IMR-90 (cell line): ENCODE measurements around the gene DENND2D. TPM values are rescaled to one million over a fixed set of nuclear protein-coding genes. Genes with fewer than 3 reads are reported as not detected.
A peak's percentile ranks its signal among the peaks of the same experiment; 100 is the strongest.

ENCODE experiments used
- ATAC-seq: fragments of 200-7000 bp; cut with Tn5 transposase; 2 replicates; pipeline ENCODE4 v1.9.1; 2020; ENCODE audit warnings: low read depth, mild to moderate bottlenecking, moderate library complexity
- BruUV-seq: library from RNA; stranded (reverse); fragments of 400-500 nt; replicated peaks from 2 replicates; lab custom pipeline; 2021; lab: Mats Ljungman, UMichigan
- CTCF ChIA-PET: fragments of 300-600 bp; formaldehyde crosslinking; extraction: SDS; loops from one replicate; lab custom pipeline; 2021; ENCODE audit warnings: antibody characterized with exemption; lab: Yijun Ruan, JAX
- POLR2A ChIA-PET: fragments of 300-600 bp; sonication (Branson Sonifier 250); formaldehyde crosslinking; loops from one replicate; lab custom pipeline; 2022; ENCODE audit warnings: antibody characterized with exemption; ENCODE audit not compliant: unreplicated experiment; lab: Charles Lee
- DNase-seq: peaks from one replicate; pipeline ENCODE4 v3.0.0; 2013
- H2AFZ ChIP-seq: replicated peaks from 2 replicates; pipeline ENCODE3; 2013; ENCODE audit warnings: low read length, mild to moderate bottlenecking; ENCODE audit not compliant: poor library complexity
- H2AK5ac ChIP-seq: 2 replicates; pipeline ENCODE4 v1.6.1; 2013; ENCODE audit warnings: low read depth, low read length, inconsistent platforms
- H2AK9ac ChIP-seq: replicated peaks from 2 replicates; pipeline ENCODE3; 2013; ENCODE audit warnings: mild to moderate bottlenecking, low read depth, low read length, moderate library complexity; ENCODE audit not compliant: poor library complexity
- H2BK120ac ChIP-seq: 2 replicates; pipeline ENCODE4 v1.6.1; 2013; ENCODE audit warnings: low read depth, low read length, inconsistent platforms
- H2BK15ac ChIP-seq: 3 replicates; pipeline ENCODE4 v1.6.1; 2013; ENCODE audit warnings: low read depth, low read length, inconsistent platforms
- H2BK20ac ChIP-seq: 2 replicates; pipeline ENCODE4 v1.6.1; 2013; ENCODE audit warnings: low read depth, mild to moderate bottlenecking, inconsistent platforms, low read length, moderate library complexity
- H2BK5ac ChIP-seq: 2 replicates; pipeline ENCODE4 v1.6.1; 2013; ENCODE audit warnings: mild to moderate bottlenecking, low read depth, low read length, inconsistent platforms; ENCODE audit not compliant: poor library complexity, severe bottlenecking
- H3K14ac ChIP-seq: replicated peaks from 2 replicates; pipeline ENCODE4 v1.6.1; 2013; ENCODE audit warnings: low read depth, low read length, inconsistent platforms
- H3K18ac ChIP-seq: 2 replicates; pipeline ENCODE4 v1.6.1; 2013; ENCODE audit warnings: low read depth, low read length, control low read depth
- H3K23ac ChIP-seq: 2 replicates; pipeline ENCODE4 v1.6.1; 2013; ENCODE audit warnings: low read depth, low read length, inconsistent platforms
- H3K27ac ChIP-seq: 2 replicates; pipeline ENCODE4 v1.5.1; 2013; ENCODE audit warnings: mild to moderate bottlenecking, control low read depth, low read length; ENCODE audit not compliant: insufficient read depth
- H3K27me3 ChIP-seq: 2 replicates; pipeline ENCODE4 v1.6.1; 2013; ENCODE audit warnings: low read length; ENCODE audit not compliant: control insufficient read depth, insufficient read depth
- H3K36me3 ChIP-seq: 2 replicates; pipeline ENCODE4 v1.6.1; 2013; ENCODE audit warnings: low read length, mixed read lengths; ENCODE audit not compliant: control insufficient read depth, insufficient read depth
- H3K4ac ChIP-seq: 2 replicates; pipeline ENCODE4 v1.6.1; 2013; ENCODE audit warnings: low read depth, low read length, inconsistent platforms
- H3K4me1 ChIP-seq: 2 replicates; pipeline ENCODE4 v1.6.1; 2013; ENCODE audit warnings: low read length, mixed read lengths; ENCODE audit not compliant: control insufficient read depth, insufficient read depth
- H3K4me2 ChIP-seq: 2 replicates; pipeline ENCODE4 v1.6.1; 2013; ENCODE audit warnings: low read depth, mild to moderate bottlenecking, control low read depth, low read length, moderate library complexity
- H3K4me3 ChIP-seq: 2 replicates; pipeline ENCODE4 v1.5.1; 2013; ENCODE audit warnings: low read depth, mild to moderate bottlenecking, control low read depth, low read length, moderate library complexity; ENCODE audit not compliant: insufficient read depth
- H3K56ac ChIP-seq: 2 replicates; pipeline ENCODE4 v1.6.1; 2013; ENCODE audit warnings: low read length, inconsistent platforms; ENCODE audit not compliant: insufficient read depth; ENCODE audit errors: extremely low read depth
- H3K79me1 ChIP-seq, 2 experiments: 2 replicates each; pipeline ENCODE4 v1.6.1; 2013; ENCODE audit warnings: low read length in 2 of 2, inconsistent platforms in 1 of 2, low read depth in 1 of 2
- H3K9ac ChIP-seq: 2 replicates; pipeline ENCODE4 v1.6.1; 2013; ENCODE audit warnings: low read depth, low read length, control low read depth
- H3K9me1 ChIP-seq: 2 replicates; pipeline ENCODE4 v1.6.1; 2013; ENCODE audit warnings: low read length, inconsistent platforms; ENCODE audit not compliant: insufficient read depth
- H3K9me3 ChIP-seq: 2 replicates; pipeline ENCODE4 v1.6.1; 2013; ENCODE audit warnings: low read length; ENCODE audit not compliant: control insufficient read depth, insufficient read depth
- H4K20me1 ChIP-seq: 2 replicates; pipeline ENCODE4 v1.6.1; 2013; ENCODE audit warnings: low read length, inconsistent platforms; ENCODE audit not compliant: insufficient read depth
- H4K5ac ChIP-seq: 2 replicates; pipeline ENCODE4 v1.6.1; 2013; ENCODE audit warnings: mild to moderate bottlenecking, low read depth, low read length, control low read depth
- H4K8ac ChIP-seq, 2 experiments: 2 replicates each; pipeline ENCODE4 v1.6.1; 2013; ENCODE audit warnings: low read depth in 2 of 2, low read length in 2 of 2, control low read depth in 1 of 2, inconsistent platforms in 1 of 2
- H4K91ac ChIP-seq: 2 replicates; pipeline ENCODE4 v1.6.1; 2013; ENCODE audit warnings: low read depth, low read length, inconsistent platforms; ENCODE audit not compliant: insufficient read depth
- BHLHE40 ChIP-seq: fragments of 150-350 bp; IDR thresholded peaks from 2 replicates; pipeline ENCODE4 v1.6.1; 2016; ENCODE audit warnings: mild to moderate bottlenecking, low read depth, low read length
- CEBPB ChIP-seq: IDR thresholded peaks from 2 replicates; pipeline ENCODE4 v1.6.1; 2012; ENCODE audit warnings: low read depth, low read length, improper control_type of control experiment
- CHD1 ChIP-seq: IDR thresholded peaks from 2 replicates; pipeline ENCODE4 v1.6.1; 2012; ENCODE audit warnings: low read depth, low read length, improper control_type of control experiment
- CTCF ChIP-seq: conservative IDR thresholded peaks from 2 replicates; pipeline ENCODE4 v1.5.1; 2012; ENCODE audit warnings: mild to moderate bottlenecking, low read depth, low read length, improper control_type of control experiment
- ELK1 ChIP-seq: fragments of 150-350 bp; IDR thresholded peaks from 2 replicates; pipeline ENCODE4 v1.6.1; 2016; ENCODE audit warnings: low read depth, mild to moderate bottlenecking, low read length, moderate library complexity, borderline replicate concordance
- FOS ChIP-seq: fragments of 150-350 bp; IDR thresholded peaks from 2 replicates; pipeline ENCODE4 v1.6.1; 2016; ENCODE audit warnings: low read depth, low read length
- MAFK ChIP-seq: IDR thresholded peaks from 2 replicates; pipeline ENCODE4 v1.6.1; 2012; ENCODE audit warnings: low read depth, low read length, improper control_type of control experiment
- MXI1 ChIP-seq: IDR thresholded peaks from 2 replicates; pipeline ENCODE4 v1.6.1; 2012; ENCODE audit warnings: low read depth, mild to moderate bottlenecking, low read length, moderate library complexity, borderline replicate concordance
- NFE2L2 ChIP-seq: fragments of 150-350 bp; IDR thresholded peaks from 2 replicates; pipeline ENCODE4 v1.6.1; 2016; ENCODE audit warnings: low read depth, mild to moderate bottlenecking, low read length
- POLR2A ChIP-seq: IDR thresholded peaks from 2 replicates; pipeline ENCODE4 v1.6.1; 2012; ENCODE audit warnings: mild to moderate bottlenecking, low read depth, low read length
- RCOR1 ChIP-seq: IDR thresholded peaks from 2 replicates; pipeline ENCODE4 v1.6.1; 2012; ENCODE audit warnings: mild to moderate bottlenecking, low read length, improper control_type of control experiment; ENCODE audit not compliant: insufficient replicate concordance
- RFX5 ChIP-seq: IDR thresholded peaks from 2 replicates; pipeline ENCODE4 v1.8.0; 2012; ENCODE audit warnings: low read depth, mild to moderate bottlenecking, low read length, moderate library complexity
- USF2 ChIP-seq: fragments of 150-350 bp; IDR thresholded peaks from 2 replicates; pipeline ENCODE4 v1.6.1; 2017; ENCODE audit warnings: mild to moderate bottlenecking, antibody characterized with exemption, low read length, low read depth
- WGBS, 2 experiments: methylation state at CpG; one replicate each; pipeline versions ENCODE4 v1.1.5 to v1.1.7; 2013; ENCODE audit warnings: missing lambda C conversion rate in 2 of 2; ENCODE audit not compliant: insufficient read length in 1 of 2; ENCODE audit errors: extremely low coverage in 2 of 2; 5-methylcytosine and 5-hydroxymethylcytosine counted together
- dilution Hi-C: fragments of 300-500 bp; cut with HindIII; formaldehyde crosslinking; loops from one replicate; pipeline ENCODE4 v1.14.3; 2018; ENCODE audit warnings: low sequenced_read_pairs; ENCODE audit not compliant: unreplicated experiment
- in situ Hi-C: fragments of 300-500 bp; cut with MboI; formaldehyde crosslinking; loops from 3 replicates; pipeline ENCODE4 v1.14.3; 2019; ENCODE audit warnings: low sequenced_read_pairs, inconsistent platforms, mixed read lengths
- intact Hi-C: fragments of 100-400 bp; cut with micrococcal nuclease; formaldehyde crosslinking; loops from 2 replicates; pipeline ENCODE4 v1.10.0; 2022
- polyA plus RNA-seq, 3 experiments: library from polyadenylated mRNA; depleted of rRNA; stranded (reverse); fragments of >200 nt; gene quantifications; 2 replicates each; pipeline ENCODE4 v1.2.3, GENCODE V29; 2012; ENCODE audit warnings: low replicate concordance in 1 of 3
- total RNA-seq: library from RNA; depleted of rRNA; stranded (reverse); fragments of >200 nt; gene quantifications from 2 replicates; pipeline ENCODE4 v1.2.3, GENCODE V29; 2012

The DENND2D gene
- total and polyA plus RNA-seq, 2 of the 4 experiments (the other 2 are of a cell fraction) = 0.86 to 0.90 TPM

GRCh38 chr1:111214074-111214801 lies 13.8 kb upstream of the DENND2D start:
- Histone ChIP-seq H3K23ac (peak overlapping the region; percentile 56; the same call in 1 of the 2 replicates), H2BK5ac (peak overlapping the region; percentile 88), H3K18ac (peak overlapping the region; percentile 99), H3K9me3 (no peaks in the 10 kb centered on the region), H3K4me2 (no peak overlapping the region), H3K14ac (peak overlapping the region; percentile 89), H3K27me3 (no peaks in the 10 kb centered on the region; the same call in none of the 2 replicates), H2AK5ac (peak overlapping the region; percentile 62; the same call in 1 of the 2 replicates), H3K9me1 (no peaks in the 10 kb centered on the region), H4K91ac (peak overlapping the region; percentile 74), H3K4me1 (peaks cover 2% of the 10 kb centered on the region), H3K79me1 (no peaks in the 10 kb centered on the region), H2AFZ (no peak overlapping the region), H3K36me3 (no peaks in the 10 kb centered on the region), H3K9ac (no peak overlapping the region), H3K56ac (no peak overlapping the region), H2AK9ac (peak overlapping the region; percentile 74), H4K20me1 (no peaks in the 10 kb centered on the region), H2BK120ac (peak overlapping the region; percentile 94), H2BK20ac (peak overlapping the region; percentile 92), H2BK15ac (peak overlapping the region; percentile 74; the same call in 1 of the 3 replicates), H3K4ac (peak overlapping the region; percentile 80; the same call in 1 of the 2 replicates), H4K5ac (peak overlapping the region; percentile 100), H3K27ac (no peak overlapping the region; the same call in 1 of the 2 replicates), H4K8ac (peak overlapping the region; percentile 74 to 91; a peak in 3 of 4 replicates), H3K4me3 (no peak overlapping the region)
- no TSS peak for BruUV-seq
- in situ Hi-C loops = no loop called here
- ChIA-PET CTCF (interaction anchor here (0.5 to 2.1 kb wide), 3 partner anchors 9 to 422 kb away, joined by 3 to 5 read pairs (median 5); no protein-coding TSS in a partner anchor), POLR2A (interaction anchor here (0.7 kb wide), 1 partner anchor 680 kb away, joined by 13 read pairs; no protein-coding TSS in a partner anchor)
- TF ChIP-seq CHD1 = no peak
- no peak for TF ChIP-seq POLR2A
- TF ChIP-seq MXI1 = no peak
- TF ChIP-seq NFE2L2 = no peak
- TF ChIP-seq CTCF = no peak
- no peak for TF ChIP-seq BHLHE40
- TF ChIP-seq FOS = no peak
- no peak for TF ChIP-seq RFX5
- TF ChIP-seq MAFK = no peak
- no peak for TF ChIP-seq RCOR1
- no peak for TF ChIP-seq USF2
- TF ChIP-seq ELK1 = no peak
- TF ChIP-seq CEBPB = no peak
- DNase-seq = peak; percentile 13
- dilution Hi-C loops = no loop called here
- no peak; the same call in 1 of the 2 replicates for ATAC-seq
- intact Hi-C loops = no loop called here
- 78% methylated on average over 4 of the region's 6 CpGs; no CpG with 5 or more reads in 1 of the 2 experiments for WGBS, 2 experiments
